Lower lobe of right lung (tissue), 2 donors: Measurements from ENCODE around the gene FOCAD. TPM values are rescaled to one million over a fixed set of nuclear protein-coding genes. Genes with fewer than 3 reads are reported as not detected.
A peak's percentile ranks its signal among the peaks of the same experiment; 100 is the strongest.

ENCODE experiments used
- ATAC-seq, 2 donors: fragments of 200-7000 bp; cut with Tn5 transposase; one replicate each; pipeline ENCODE4 v1.9.1; 2020 to 2022; ENCODE audit warnings: mild to moderate bottlenecking in 2 of 2, moderate library complexity in 2 of 2
- DNase-seq: peaks from one replicate; pipeline ENCODE4 v3.0.0-alpha.2; 2020
- H3K27ac ChIP-seq: fragments of 200-600 bp; one replicate; pipeline ENCODE4 v1.8.0; 2022
- H3K27me3 ChIP-seq: fragments of 200-600 bp; one replicate; pipeline ENCODE4 v1.8.0; 2022; ENCODE audit warnings: low read depth
- H3K36me3 ChIP-seq: fragments of 200-600 bp; one replicate; pipeline ENCODE4 v1.8.0; 2022; ENCODE audit warnings: mild to moderate bottlenecking
- H3K4me1 ChIP-seq: fragments of 200-600 bp; one replicate; pipeline ENCODE4 v1.8.0; 2022
- H3K4me3 ChIP-seq: fragments of 200-600 bp; one replicate; pipeline ENCODE4 v1.8.0; 2022; ENCODE audit warnings: mild to moderate bottlenecking
- H3K9me3 ChIP-seq: fragments of 200-600 bp; one replicate; pipeline ENCODE4 v1.8.0; 2022
- CTCF ChIP-seq: fragments of 200-600 bp; IDR thresholded peaks from one replicate; pipeline ENCODE4 v1.8.0; 2022; ENCODE audit warnings: antibody characterized with exemption, mild to moderate bottlenecking
- intact Hi-C: fragments of 100-400 bp; cut with DNase I; formaldehyde crosslinking; loops from one replicate; pipeline ENCODE4 v1.11.0; 2022
- total RNA-seq: library from RNA; stranded (reverse); fragmentation: NEBNext Ultra II Directional; extraction: Animal tissue kit (Norgen Biotek cat#: 25700); gene quantifications from one replicate; pipeline ENCODE4 v1.2.1, GENCODE V29; 2021
- donor health status: DM: no; HTN: yes; CAD: no; lungs with severe emphysema.

The FOCAD gene
- total RNA-seq, 1 donor from 2014 or later: 29.5 TPM

GRCh38 chr9:20684875-20685696 lies 1.0 kb downstream of the FOCAD start:
- Histone ChIP-seq H3K27ac (peak overlapping the region; percentile 94), H3K27me3 (no peaks in the 10 kb centered on the region), H3K9me3 (no peaks in the 10 kb centered on the region), H3K4me3 (peak overlapping the region; percentile 89), H3K36me3 (no peaks in the 10 kb centered on the region), H3K4me1 (peaks cover 20% of the 10 kb centered on the region)
- no peak for TF ChIP-seq CTCF
- DNase-seq (no peak), ATAC-seq (no peak)
- intact Hi-C loops: no loop called here

GRCh38 chr9:20685769-20686168 lies 1.7 kb downstream of the FOCAD start:
- H3K9me3 ChIP-seq: no peaks in the 10 kb centered on the region
- ATAC-seq (no peak), DNase-seq (no peak)
- H3K4me3 ChIP-seq: peak overlapping the region; percentile 89
- H3K4me1 ChIP-seq: peaks cover 20% of the 10 kb centered on the region
- no peaks in the 10 kb centered on the region for H3K36me3 ChIP-seq
- TF ChIP-seq CTCF: no peak
- no peaks in the 10 kb centered on the region for H3K27me3 ChIP-seq
- peak overlapping the region; percentile 94 for H3K27ac ChIP-seq
- intact Hi-C loops: no loop called here

GRCh38 chr9:20689833-20690232 lies 5.8 kb downstream of the FOCAD start:
- H3K27me3 ChIP-seq: no peaks in the 10 kb centered on the region
- H3K36me3 ChIP-seq: no peaks in the 10 kb centered on the region
- no peaks in the 10 kb centered on the region for H3K9me3 ChIP-seq
- no peak overlapping the region for H3K4me3 ChIP-seq
- TF ChIP-seq CTCF: no peak
- peaks cover 18% of the 10 kb centered on the region for H3K4me1 ChIP-seq
- intact Hi-C loops: no loop called here
- no peak for DNase-seq
- H3K27ac ChIP-seq: no peak overlapping the region
- ATAC-seq: no peak

- DNase-seq (no peak), ATAC-seq (no peak)
- intact Hi-C loops: no loop called here
- no peak for TF ChIP-seq CTCF
- Histone ChIP-seq H3K27me3 (no peaks in the 10 kb centered on the region), H3K27ac (no peak overlapping the region), H3K36me3 (no peaks in the 10 kb centered on the region), H3K9me3 (no peaks in the 10 kb centered on the region), H3K4me3 (no peak overlapping the region), H3K4me1 (no peaks in the 10 kb centered on the region)
Measured at GRCh38 chr9:20692554-20692953, 8.5 kb downstream of the FOCAD start.

GRCh38 chr9:20693068-20693467 lies 9.0 kb downstream of the FOCAD start:
- no peaks in the 10 kb centered on the region for H3K27me3 ChIP-seq
- H3K4me1 ChIP-seq: no peaks in the 10 kb centered on the region
- no peaks in the 10 kb centered on the region for H3K36me3 ChIP-seq
- DNase-seq: no peak
- intact Hi-C loops: no loop called here
- H3K9me3 ChIP-seq: no peaks in the 10 kb centered on the region
- no peak overlapping the region for H3K4me3 ChIP-seq
- peak; percentile 61 to 81 for ATAC-seq
- no peak for TF ChIP-seq CTCF
- H3K27ac ChIP-seq: no peak overlapping the region
